ENCODE data around the gene C2CD4B.

The C2CD4B gene

GRCh38 chr15:62128916-62129315, 36.2 kb downstream of the C2CD4B start:
- H3K4me3 ChIP-seq (ENCODE audit: low read depth, low read length), result no peak overlapping the region
- peak; percentile 38 for DNase-seq (ENCODE audit: low read depth)
- TF ChIP-seq CTCF (IDR thresholded peaks at IDR 0.05; ENCODE audit: insufficient read depth, low read depth, low read length, missing control alignments), result no peak

GRCh38 chr15:62126364-62126763, 38.7 kb downstream of the C2CD4B start:
- no peak for DNase-seq (ENCODE audit: low read depth)
- no peak overlapping the region for H3K4me3 ChIP-seq (ENCODE audit: low read depth, low read length)
- TF ChIP-seq CTCF (IDR thresholded peaks at IDR 0.05; ENCODE audit: insufficient read depth, low read depth, low read length, missing control alignments), result no peak

- no peak overlapping the region for H3K4me3 ChIP-seq (ENCODE audit: low read depth, low read length)
- peak; percentile 31 for DNase-seq (ENCODE audit: low read depth)
- no peak for TF ChIP-seq CTCF (IDR thresholded peaks at IDR 0.05; ENCODE audit: insufficient read depth, low read depth, low read length, missing control alignments)
Observed at GRCh38 chr15:62125773-62126172, 39.3 kb downstream of the C2CD4B start.

GRCh38 chr15:62124973-62125303, 40.1 kb downstream of the C2CD4B start:
- no peak overlapping the region for H3K4me3 ChIP-seq (ENCODE audit: low read depth, low read length)
- TF ChIP-seq CTCF (IDR thresholded peaks at IDR 0.05; ENCODE audit: insufficient read depth, low read depth, low read length, missing control alignments), result no peak
- DNase-seq (ENCODE audit: low read depth), result peak; percentile 41

- no peak overlapping the region for H3K4me3 ChIP-seq (ENCODE audit: low read depth, low read length)
- no peak for TF ChIP-seq CTCF (IDR thresholded peaks at IDR 0.05; ENCODE audit: insufficient read depth, low read depth, low read length, missing control alignments)
- DNase-seq (ENCODE audit: low read depth), result peak; percentile 56
Observed at GRCh38 chr15:62124176-62124972, 40.7 kb downstream of the C2CD4B start.

- peak; percentile 27 for DNase-seq (ENCODE audit: low read depth)
- no peak overlapping the region for H3K4me3 ChIP-seq (ENCODE audit: low read depth, low read length)
- TF ChIP-seq CTCF (IDR thresholded peaks at IDR 0.05; ENCODE audit: insufficient read depth, low read depth, low read length, missing control alignments), result no peak
Observed at GRCh38 chr15:62122249-62122648, 42.8 kb downstream of the C2CD4B start.

All from GM12865 (cell line).